Activated CD4-positive, CD25-positive, alpha-beta regulatory T cell treated with anti-CD3 and anti-CD28 coated beads, Interleukin-2, amount 50 U/mL, for 72 hours (primary cell): ENCODE results near the gene TRMO.

Experiments
- DNase-seq: peaks from one replicate; pipeline ENCODE4 v3.0.0; 2021

The TRMO gene

GRCh38 chr9:97936998-97937397 is 14.7 kb upstream of the TRMO start:
- DNase-seq = no peak

GRCh38 chr9:97935276-97935675 is 13.0 kb upstream of the TRMO start:
- no peak for DNase-seq

GRCh38 chr9:97934321-97935115 is 12.2 kb upstream of the TRMO start:
- DNase-seq = no peak

GRCh38 chr9:97933297-97933998 is 11.1 kb upstream of the TRMO start:
- DNase-seq = no peak

GRCh38 chr9:97930972-97931371 is 8.7 kb upstream of the TRMO start:
- no peak for DNase-seq

GRCh38 chr9:97928986-97929604 is 6.8 kb upstream of the TRMO start:
- no peak for DNase-seq

- DNase-seq = no peak
Measured at GRCh38 chr9:97925497-97926334, 3.4 kb upstream of the TRMO start.

- DNase-seq = no peak
Measured at GRCh38 chr9:97924386-97924785, 2.1 kb upstream of the TRMO start.

GRCh38 chr9:97923529-97924108 is 1.3 kb upstream of the TRMO start:
- DNase-seq = peak; percentile 61

GRCh38 chr9:97919217-97919813 is 3.0 kb downstream of the TRMO start:
- no peak for DNase-seq

GRCh38 chr9:97918611-97919010 is 3.7 kb downstream of the TRMO start:
- DNase-seq = no peak

GRCh38 chr9:97911970-97912369 is 10.3 kb downstream of the TRMO start:
- DNase-seq = no peak

GRCh38 chr9:97911528-97911927 is 10.8 kb downstream of the TRMO start:
- DNase-seq = no peak

- DNase-seq = no peak
Measured at GRCh38 chr9:97910357-97910756, 11.9 kb downstream of the TRMO start.

- no peak for DNase-seq
Measured at GRCh38 chr9:97908705-97909104, 13.6 kb downstream of the TRMO start.

GRCh38 chr9:97907632-97908031 is 14.7 kb downstream of the TRMO start:
- DNase-seq = no peak

- no peak for DNase-seq
Measured at GRCh38 chr9:97907046-97907445, 15.3 kb downstream of the TRMO start.

GRCh38 chr9:97906236-97906831 is 16.0 kb downstream of the TRMO start:
- no peak for DNase-seq

- DNase-seq = no peak
Measured at GRCh38 chr9:97905228-97905627, 17.1 kb downstream of the TRMO start.

GRCh38 chr9:97904725-97905124 is 17.6 kb downstream of the TRMO start:
- DNase-seq = no peak

GRCh38 chr9:97903177-97903576 is 19.1 kb downstream of the TRMO start:
- DNase-seq = no peak
